Left renal pelvis (tissue), 4 donors: ENCODE data around the gene KMT5C. TPM values are rescaled to one million over a fixed set of nuclear protein-coding genes. Genes with fewer than 3 reads are reported as not detected.

Source experiments
- DNase-seq, 4 donors: peaks; one replicate each; pipeline ENCODE4 v3.0.0-alpha.2; 2013; ENCODE audit warnings: low read depth in 4 of 4, low spot score in 3 of 4
- polyA plus RNA-seq, 4 donors: library from polyadenylated mRNA; unstranded; fragments of 120-200 nt; gene quantifications; one replicate each; pipeline ENCODE4 v1.2.1, GENCODE V29; 2013; ENCODE audit not compliant: insufficient read length in 4 of 4

Gene KMT5C
- polyA plus RNA-seq, 4 donors = 13.3 to 33.5 (median 17.0) TPM

GRCh38 chr19:55362990-55363716 lies 23.5 kb downstream of the KMT5C start, which contains the start of gene GARIN5B:
GARIN5B (minus strand) TSS chr19:55363260; CDS start chr19:55363066, 194 bp downstream.
- no peak for DNase-seq

GRCh38 chr19:55365245-55365644 lies 25.6 kb downstream of the KMT5C start:
- no peak for DNase-seq

DNA sequence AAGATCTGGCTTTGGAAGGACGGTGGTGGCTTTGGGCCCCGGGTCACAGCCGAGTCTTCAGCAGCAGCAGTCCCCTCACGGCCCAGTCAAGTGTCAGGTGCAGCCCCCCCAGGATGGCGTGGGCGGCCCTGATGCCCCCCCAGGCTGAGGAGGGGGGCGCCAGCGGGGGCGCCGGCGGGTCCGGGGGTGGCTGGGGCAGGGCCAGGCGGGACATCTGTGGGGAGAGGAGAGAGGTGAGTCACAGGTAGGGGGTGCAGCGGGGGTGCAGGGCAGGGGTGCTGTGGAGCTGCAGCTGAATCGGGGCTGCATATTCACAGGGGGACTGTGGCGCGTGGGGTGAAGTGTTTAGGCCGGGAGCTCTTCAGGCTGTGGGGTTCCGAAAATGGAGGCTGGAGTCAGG lies 26.3 kb downstream of the KMT5C start:
- no peak for DNase-seq

DNA sequence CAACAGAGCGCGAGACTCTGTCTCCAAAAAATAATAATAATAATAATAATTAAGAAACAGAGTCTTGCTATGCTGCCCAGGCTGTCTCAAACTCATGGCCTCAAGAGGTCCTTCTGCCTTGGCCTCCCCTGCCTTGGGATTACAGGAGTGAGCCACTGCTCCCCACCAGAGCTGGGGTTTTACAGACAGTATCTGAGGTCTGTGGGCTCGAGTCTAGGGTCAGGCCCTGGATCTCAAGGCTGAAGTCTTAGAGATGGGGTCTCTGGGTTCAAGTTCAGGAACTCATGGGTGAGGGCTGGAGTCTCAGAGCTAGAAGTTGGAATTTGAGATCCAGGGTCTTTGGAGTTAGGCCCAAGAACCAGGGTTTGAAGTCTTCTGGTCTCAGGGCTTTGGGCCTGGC lies 27.1 kb downstream of the KMT5C start:
- DNase-seq = no peak

DNA sequence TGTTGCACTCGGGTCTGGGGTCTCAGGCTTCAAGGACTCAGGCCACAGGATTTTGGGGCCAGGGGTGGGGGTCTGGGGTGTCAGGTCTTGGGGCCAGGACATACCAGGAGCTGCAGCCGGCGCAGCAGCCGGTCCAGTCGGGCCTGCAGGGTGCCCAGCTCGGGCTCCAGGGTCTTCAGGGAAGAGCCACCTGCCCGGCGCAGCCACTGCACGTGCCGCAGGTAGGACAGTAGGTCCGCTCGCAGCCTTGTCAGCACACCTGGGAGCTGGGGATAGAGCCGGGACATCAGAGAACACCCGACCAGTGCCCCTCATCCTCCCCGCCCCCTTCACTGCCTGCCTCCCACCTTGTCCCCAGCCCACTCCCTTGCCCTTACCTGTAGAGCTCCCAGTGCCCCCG lies 28.4 kb downstream of the KMT5C start:
- no peak for DNase-seq

DNA sequence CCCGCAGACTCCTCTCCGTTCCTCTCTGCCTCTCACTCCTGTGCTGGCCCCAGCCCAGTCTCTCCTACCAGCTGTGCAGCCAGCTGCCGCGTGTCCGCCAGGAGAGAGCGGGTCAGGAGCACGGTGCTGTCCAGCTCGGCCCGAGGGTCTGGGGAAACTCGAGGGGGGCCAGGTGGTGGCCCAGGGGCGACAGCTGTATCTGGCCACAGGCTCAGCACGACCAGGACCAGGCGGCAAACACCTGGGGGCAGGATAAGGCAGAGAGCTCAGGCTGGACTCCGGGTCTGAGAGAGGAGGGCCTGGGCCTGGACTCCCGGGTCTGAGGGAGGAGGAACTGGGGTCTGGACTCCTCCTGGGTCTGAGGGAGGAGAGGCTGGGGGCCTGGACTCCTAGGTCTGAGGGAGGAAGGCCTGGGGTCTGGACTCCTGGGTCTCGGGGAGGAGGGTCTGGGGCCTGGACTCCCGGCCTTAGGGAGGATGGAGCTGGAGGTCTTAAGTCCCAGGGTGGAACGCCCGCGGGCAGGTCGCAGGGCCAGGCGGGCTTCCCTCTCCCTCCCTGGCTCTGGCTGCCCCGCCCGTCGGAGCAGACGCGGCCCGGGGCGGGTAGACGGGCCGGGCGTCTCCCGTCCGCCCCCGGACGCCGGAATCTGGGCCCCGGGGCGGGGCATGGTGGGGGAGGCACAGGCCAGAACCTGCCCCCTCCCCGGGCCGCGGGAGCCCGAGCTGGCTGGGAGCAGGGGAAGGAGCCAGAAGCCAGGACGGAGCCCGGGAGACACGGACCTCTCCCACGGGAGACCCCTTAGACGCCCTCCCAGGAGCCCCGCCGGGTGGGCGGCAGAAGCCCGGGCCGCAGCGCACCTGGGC lies 29.3 kb downstream of the KMT5C start:
- DNase-seq = no peak

- no peak for DNase-seq
Observed at GRCh38 chr19:55369653-55370304, 30.1 kb downstream of the KMT5C start.

DNA sequence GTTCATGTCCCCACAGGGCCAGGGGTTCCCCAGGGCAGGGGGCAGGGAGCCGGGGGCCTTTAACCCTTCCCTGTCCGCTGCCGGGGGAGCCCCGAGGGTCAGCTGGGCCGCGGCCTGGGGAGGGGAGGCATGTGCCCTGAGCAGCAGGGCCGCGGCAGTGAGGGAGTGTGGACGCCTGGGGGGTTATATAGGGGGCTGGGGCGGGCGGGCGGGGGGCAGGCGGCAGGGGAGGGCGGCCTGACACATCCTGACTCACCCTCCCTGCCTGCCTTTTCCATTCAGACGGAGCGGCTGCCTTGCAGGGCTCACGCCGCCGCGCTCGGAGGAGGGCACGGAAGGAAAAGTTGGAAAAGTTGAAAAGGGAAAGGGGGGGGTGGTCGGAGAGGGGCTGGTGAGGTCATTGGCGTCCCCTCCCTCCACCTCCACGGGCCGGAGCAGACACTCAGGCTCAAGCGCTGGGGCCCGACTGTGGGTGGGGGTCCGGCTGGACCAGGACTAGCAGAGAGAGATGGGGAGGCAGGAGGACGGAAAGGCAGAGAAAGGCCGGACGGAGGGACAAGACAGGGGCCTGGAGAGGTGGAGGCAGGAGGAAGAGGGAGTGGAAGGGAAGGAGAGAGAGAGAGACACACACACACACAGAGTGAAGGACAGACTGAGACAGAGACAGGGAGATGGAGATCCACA lies 30.8 kb downstream of the KMT5C start, which contains the start of gene IL11:
IL11 (minus strand) TSS at position 159 of the 684 bp plus-strand sequence; CDS start at position 6, 153 bp downstream.
- no peak for DNase-seq

- no peak for DNase-seq
Observed at GRCh38 chr19:55372316-55373081, 32.8 kb downstream of the KMT5C start.

- DNase-seq = no peak
Observed at GRCh38 chr19:55373306-55373992, 33.8 kb downstream of the KMT5C start.

- DNase-seq = no peak
Observed at GRCh38 chr19:55373993-55374757, 34.5 kb downstream of the KMT5C start.

GRCh38 chr19:55376241-55376933 lies 36.7 kb downstream of the KMT5C start, which contains the start of gene TMEM190:
TMEM190 (plus strand) TSS chr19:55376826; CDS start chr19:55376854, 28 bp downstream.
- DNase-seq = no peak

- DNase-seq = no peak
Observed at GRCh38 chr19:55377356-55378131, 37.9 kb downstream of the KMT5C start.

- no peak for DNase-seq
Observed at GRCh38 chr19:55379174-55379573, 39.5 kb downstream of the KMT5C start.

DNA sequence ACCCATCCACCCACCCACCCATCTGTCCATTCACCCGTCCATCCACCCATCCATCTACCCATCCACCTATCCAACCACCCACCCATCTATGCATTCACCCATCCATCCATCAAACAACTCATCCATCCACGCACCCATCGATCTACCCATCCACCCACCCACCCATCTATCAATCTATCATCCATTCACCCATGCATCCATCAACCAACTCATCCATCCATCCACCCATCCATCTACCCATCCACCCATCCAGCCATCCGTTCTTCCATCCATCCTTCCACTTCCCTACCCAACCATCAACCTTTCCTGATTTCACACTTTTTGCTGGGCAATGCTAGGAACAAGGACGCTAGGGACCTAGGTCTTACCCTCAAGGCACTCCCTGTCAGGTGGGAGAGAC lies 42.3 kb downstream of the KMT5C start:
- no peak for DNase-seq

GRCh38 chr19:55382522-55383054 lies 42.9 kb downstream of the KMT5C start:
- DNase-seq = no peak
